ENCODE results near the gene PTPRG.

The PTPRG gene

DNA sequence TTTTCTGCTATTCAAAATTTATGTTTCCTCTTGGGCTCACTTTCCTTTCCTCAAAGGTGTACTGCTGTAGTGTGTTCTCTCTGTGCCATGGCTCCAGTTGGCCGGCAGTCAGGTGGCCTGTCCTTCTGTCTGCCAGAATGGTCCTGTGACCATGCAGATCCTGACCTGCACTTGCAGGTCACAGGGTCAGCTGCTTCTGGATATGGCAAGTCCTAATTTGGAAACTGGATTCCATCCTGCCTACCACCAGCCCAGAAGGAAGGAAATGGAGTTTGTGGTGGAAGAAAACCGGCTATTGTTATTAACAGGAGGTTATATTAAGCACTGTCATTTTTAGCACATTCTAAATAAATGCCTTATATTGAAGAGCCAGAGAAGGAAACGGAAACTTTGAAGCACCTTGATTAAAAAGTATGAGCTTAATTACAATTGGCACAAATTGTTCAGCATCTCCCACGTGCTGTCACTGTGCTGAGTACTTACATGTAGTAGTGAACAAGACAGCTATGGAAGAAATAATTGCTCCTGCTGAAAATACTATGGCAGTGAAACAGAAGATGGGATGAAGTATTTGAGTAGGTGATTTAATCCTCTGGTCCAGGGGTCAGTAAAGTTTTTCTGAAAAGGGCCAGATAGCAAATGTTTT is 362.8 kb downstream of the PTPRG start:
- no peak overlapping the region for H3K4me3 ChIP-seq (ENCODE audit: control insufficient read depth, low read depth, low read length)
- DNase-seq (ENCODE audit: low read depth) = no peak
- TF ChIP-seq, protein P1, sequence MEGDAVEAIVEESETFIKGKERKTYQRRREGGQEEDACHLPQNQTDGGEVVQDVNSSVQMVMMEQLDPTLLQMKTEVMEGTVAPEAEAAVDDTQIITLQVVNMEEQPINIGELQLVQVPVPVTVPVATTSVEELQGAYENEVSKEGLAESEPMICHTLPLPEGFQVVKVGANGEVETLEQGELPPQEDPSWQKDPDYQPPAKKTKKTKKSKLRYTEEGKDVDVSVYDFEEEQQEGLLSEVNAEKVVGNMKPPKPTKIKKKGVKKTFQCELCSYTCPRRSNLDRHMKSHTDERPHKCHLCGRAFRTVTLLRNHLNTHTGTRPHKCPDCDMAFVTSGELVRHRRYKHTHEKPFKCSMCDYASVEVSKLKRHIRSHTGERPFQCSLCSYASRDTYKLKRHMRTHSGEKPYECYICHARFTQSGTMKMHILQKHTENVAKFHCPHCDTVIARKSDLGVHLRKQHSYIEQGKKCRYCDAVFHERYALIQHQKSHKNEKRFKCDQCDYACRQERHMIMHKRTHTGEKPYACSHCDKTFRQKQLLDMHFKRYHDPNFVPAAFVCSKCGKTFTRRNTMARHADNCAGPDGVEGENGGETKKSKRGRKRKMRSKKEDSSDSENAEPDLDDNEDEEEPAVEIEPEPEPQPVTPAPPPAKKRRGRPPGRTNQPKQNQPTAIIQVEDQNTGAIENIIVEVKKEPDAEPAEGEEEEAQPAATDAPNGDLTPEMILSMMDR (conservative IDR thresholded peaks at IDR 0.05; ENCODE audit: control insufficient read depth, insufficient read depth, low read depth, low read length) = no peak

GRCh38 chr3:61924991-61925390 is 363.6 kb downstream of the PTPRG start:
- DNase-seq (ENCODE audit: low read depth) = no peak
- TF ChIP-seq, protein P1 (conservative IDR thresholded peaks at IDR 0.05; ENCODE audit: control insufficient read depth, insufficient read depth, low read depth, low read length) = no peak
- no peak overlapping the region for H3K4me3 ChIP-seq (ENCODE audit: control insufficient read depth, low read depth, low read length)

GRCh38 chr3:61925721-61926120 is 364.4 kb downstream of the PTPRG start:
- TF ChIP-seq, protein P1 (conservative IDR thresholded peaks at IDR 0.05; ENCODE audit: control insufficient read depth, insufficient read depth, low read depth, low read length) = no peak
- no peak overlapping the region for H3K4me3 ChIP-seq (ENCODE audit: control insufficient read depth, low read depth, low read length)
- DNase-seq (ENCODE audit: low read depth) = no peak

GRCh38 chr3:61926923-61927322 is 365.6 kb downstream of the PTPRG start:
- TF ChIP-seq, protein P1 (conservative IDR thresholded peaks at IDR 0.05; ENCODE audit: control insufficient read depth, insufficient read depth, low read depth, low read length) = no peak
- peak; percentile 64 for DNase-seq (ENCODE audit: low read depth)
- H3K4me3 ChIP-seq (ENCODE audit: control insufficient read depth, low read depth, low read length) = no peak overlapping the region

GRCh38 chr3:61927332-61927731 is 366.0 kb downstream of the PTPRG start:
- TF ChIP-seq, protein P1 (conservative IDR thresholded peaks at IDR 0.05; ENCODE audit: control insufficient read depth, insufficient read depth, low read depth, low read length) = no peak
- peak; percentile 94 for DNase-seq (ENCODE audit: low read depth)
- H3K4me3 ChIP-seq (ENCODE audit: control insufficient read depth, low read depth, low read length) = no peak overlapping the region

DNA sequence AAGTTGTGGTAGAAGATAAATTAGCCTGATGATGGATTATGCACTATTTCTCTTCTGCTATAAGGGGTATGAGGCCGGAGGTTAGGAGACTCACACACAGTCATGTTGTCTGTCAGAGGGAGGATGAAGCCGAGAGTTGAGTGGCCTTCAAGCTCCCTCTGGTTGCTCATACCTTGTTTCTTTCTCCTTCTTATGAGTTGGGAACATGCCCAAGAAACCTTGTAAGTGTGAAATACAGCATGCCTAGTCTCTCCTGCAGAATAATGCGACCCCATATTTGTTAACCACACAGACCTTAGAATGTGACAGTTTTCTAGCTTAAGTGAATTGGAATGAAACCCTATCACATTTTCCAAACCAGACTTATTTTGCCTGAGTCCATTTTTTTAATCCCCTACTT is 366.7 kb downstream of the PTPRG start:
- peak; percentile 66 for DNase-seq (ENCODE audit: low read depth)
- TF ChIP-seq, protein P1 (conservative IDR thresholded peaks at IDR 0.05; ENCODE audit: control insufficient read depth, insufficient read depth, low read depth, low read length) = no peak
- no peak overlapping the region for H3K4me3 ChIP-seq (ENCODE audit: control insufficient read depth, low read depth, low read length)
